ENCODE data around the gene FREM2.

DNA sequence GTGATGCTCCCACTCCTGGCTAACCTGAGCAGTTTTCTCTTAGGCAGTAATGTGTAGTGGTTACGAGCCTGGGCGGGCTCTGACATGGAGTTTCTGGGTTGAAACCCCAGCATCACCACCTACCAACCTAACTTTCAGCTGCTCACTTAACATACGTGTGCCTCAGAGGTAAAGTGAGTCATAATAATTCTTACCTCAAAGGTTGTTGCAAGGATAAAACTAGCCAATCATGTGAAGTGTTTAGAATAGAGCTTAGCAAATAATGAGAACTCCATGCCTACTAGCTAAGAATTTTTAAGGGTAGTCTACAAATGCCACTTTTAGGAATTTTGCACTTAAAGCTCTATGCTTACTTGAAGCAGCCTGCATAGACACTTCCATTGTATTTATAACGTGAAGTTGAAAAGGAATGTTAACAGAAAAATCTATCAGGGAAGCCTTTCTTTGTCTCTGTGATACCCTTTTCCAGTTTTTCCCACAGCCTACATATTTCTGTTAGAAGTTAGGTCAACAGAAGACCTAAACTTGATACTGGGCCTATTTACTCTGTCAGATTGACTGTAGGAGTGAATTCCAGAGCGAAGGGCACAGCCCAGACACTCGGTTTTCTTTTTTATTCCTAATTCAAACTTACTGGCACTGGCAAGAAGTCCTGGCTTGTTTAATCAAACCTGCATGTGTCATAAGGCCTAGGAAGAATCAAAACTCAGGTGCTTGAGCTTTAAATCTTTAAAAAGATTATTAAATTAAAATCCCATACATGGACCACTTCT, 90.7 kb downstream of the FREM2 start:
- TF ChIP-seq, protein P1, sequence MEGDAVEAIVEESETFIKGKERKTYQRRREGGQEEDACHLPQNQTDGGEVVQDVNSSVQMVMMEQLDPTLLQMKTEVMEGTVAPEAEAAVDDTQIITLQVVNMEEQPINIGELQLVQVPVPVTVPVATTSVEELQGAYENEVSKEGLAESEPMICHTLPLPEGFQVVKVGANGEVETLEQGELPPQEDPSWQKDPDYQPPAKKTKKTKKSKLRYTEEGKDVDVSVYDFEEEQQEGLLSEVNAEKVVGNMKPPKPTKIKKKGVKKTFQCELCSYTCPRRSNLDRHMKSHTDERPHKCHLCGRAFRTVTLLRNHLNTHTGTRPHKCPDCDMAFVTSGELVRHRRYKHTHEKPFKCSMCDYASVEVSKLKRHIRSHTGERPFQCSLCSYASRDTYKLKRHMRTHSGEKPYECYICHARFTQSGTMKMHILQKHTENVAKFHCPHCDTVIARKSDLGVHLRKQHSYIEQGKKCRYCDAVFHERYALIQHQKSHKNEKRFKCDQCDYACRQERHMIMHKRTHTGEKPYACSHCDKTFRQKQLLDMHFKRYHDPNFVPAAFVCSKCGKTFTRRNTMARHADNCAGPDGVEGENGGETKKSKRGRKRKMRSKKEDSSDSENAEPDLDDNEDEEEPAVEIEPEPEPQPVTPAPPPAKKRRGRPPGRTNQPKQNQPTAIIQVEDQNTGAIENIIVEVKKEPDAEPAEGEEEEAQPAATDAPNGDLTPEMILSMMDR (IDR thresholded peaks at IDR 0.05; ENCODE audit: poor library complexity), result no peak
- no peak for TF ChIP-seq EZH2 (IDR thresholded peaks at IDR 0.05; ENCODE audit: borderline replicate concordance)

Data from hepatocyte (in vitro differentiated cells).